H1 (cell line): ENCODE measurements around the gene TLL1. TPM values are rescaled to one million over a fixed set of nuclear protein-coding genes. Genes with fewer than 3 reads are reported as not detected.

Experiments used
- CTCF ChIA-PET: fragments of 300-600 bp; sonication (Branson Sonifier 250); formaldehyde crosslinking; loops from one replicate; lab custom pipeline; 2021; ENCODE audit not compliant: partially characterized antibody; lab: Charles Lee
- POLR2A ChIA-PET: fragments of 300-600 bp; sonication (Branson Sonifier 250); formaldehyde crosslinking; loops from one replicate; lab custom pipeline; 2021; ENCODE audit warnings: inconsistent platforms; ENCODE audit not compliant: partially characterized antibody; lab: Charles Lee
- DNase-seq, 2 experiments: peaks; one replicate each; pipeline versions ENCODE4 v3.0.0 to v3.0.0-alpha.2; 2010 to 2022; ENCODE audit warnings: low spot score in 2 of 2, low read depth in 1 of 2, mixed read lengths in 1 of 2
- FAIRE-seq: peaks from 2 replicates; lab custom pipeline; 2011; peaks lifted over from hg19 to GRCh38; lab: Jason Lieb, UNC
- H2AFZ ChIP-seq: 2 replicates; pipeline ENCODE4 v1.8.1; 2012; ENCODE audit warnings: low read length, inconsistent platforms
- H2AK5ac ChIP-seq: 2 replicates; pipeline ENCODE4 v1.6.1; 2013; ENCODE audit warnings: low read depth, low read length
- H2BK120ac ChIP-seq: replicated peaks from 2 replicates; pipeline ENCODE3; 2013; ENCODE audit warnings: low read depth, low read length, inconsistent platforms
- H2BK12ac ChIP-seq: 2 replicates; pipeline ENCODE4 v1.6.1; 2013; ENCODE audit warnings: low read depth, low read length
- H2BK15ac ChIP-seq: 2 replicates; pipeline ENCODE4 v1.6.1; 2013; ENCODE audit warnings: low read length
- H2BK20ac ChIP-seq: 2 replicates; pipeline ENCODE4 v1.6.1; 2013; ENCODE audit warnings: low read length
- H2BK5ac ChIP-seq: 2 replicates; pipeline ENCODE4 v1.6.1; 2013; ENCODE audit warnings: low read depth, low read length
- H3K14ac ChIP-seq: 2 replicates; pipeline ENCODE4 v1.6.1; 2013; ENCODE audit warnings: inconsistent platforms; ENCODE audit not compliant: insufficient read length
- H3K18ac ChIP-seq: 2 replicates; pipeline ENCODE4 v1.6.1; 2013; ENCODE audit warnings: low read length; ENCODE audit errors: extremely low read depth
- H3K23ac ChIP-seq: 2 replicates; pipeline ENCODE4 v1.6.1; 2013; ENCODE audit warnings: inconsistent platforms; ENCODE audit not compliant: insufficient read length
- H3K23me2 ChIP-seq: 2 replicates; pipeline ENCODE4 v1.6.1; 2013; ENCODE audit warnings: low read depth, low read length
- H3K27ac ChIP-seq: 2 replicates; pipeline ENCODE4 v1.6.1; 2011; ENCODE audit warnings: low read depth, low read length, inconsistent platforms
- H3K27me3 ChIP-seq, 4 experiments: replicated peaks in 1 of 4; 1 replicate in 1 of 4; 2 replicates in 3 of 4; pipeline versions ENCODE4 v1.6.1 to v1.8.1; 2011 to 2013; ENCODE audit warnings: low read length in 3 of 4, mild to moderate bottlenecking in 3 of 4, inconsistent platforms in 2 of 4, mixed read lengths in 2 of 4, moderate library complexity in 1 of 4; ENCODE audit not compliant: control insufficient read depth in 3 of 4, insufficient read depth in 3 of 4; ENCODE audit errors: extremely low read depth in 1 of 4
- H3K36me3 ChIP-seq, 4 experiments: 2 replicates each; pipeline versions ENCODE4 v1.6.1 to v1.8.1; 2011 to 2013; ENCODE audit warnings: mild to moderate bottlenecking in 4 of 4, low read length in 3 of 4, moderate library complexity in 2 of 4, control low read depth in 1 of 4, inconsistent platforms in 1 of 4; ENCODE audit not compliant: insufficient read depth in 4 of 4, control insufficient read depth in 2 of 4
- H3K4ac ChIP-seq: replicated peaks from 2 replicates; pipeline ENCODE3; 2013; ENCODE audit warnings: low read length, low read depth, mixed read lengths, inconsistent platforms; ENCODE audit not compliant: insufficient read length
- H3K4me1 ChIP-seq, 4 experiments: replicated peaks in 1 of 4; 1 replicate in 1 of 4; 2 replicates in 3 of 4; pipeline versions ENCODE4 v1.6.1 to v1.8.1; 2011 to 2013; ENCODE audit warnings: low read length in 3 of 4, inconsistent platforms in 2 of 4, mixed read lengths in 1 of 4; ENCODE audit not compliant: insufficient read depth in 4 of 4, control insufficient read depth in 3 of 4
- H3K4me2 ChIP-seq, 2 experiments: 2 replicates each; pipeline versions ENCODE4 v1.6.1 to v1.8.1; 2011 to 2013; ENCODE audit warnings: low read depth in 2 of 2, low read length in 2 of 2, control low read depth in 1 of 2, inconsistent platforms in 1 of 2, mild to moderate bottlenecking in 1 of 2; ENCODE audit not compliant: insufficient read depth in 1 of 2
- H3K4me3 ChIP-seq, 4 experiments: fragments of 200-600, 300-600 bp in 1 of 4; sonication (generic), shearing (Covaris generic), sonication (Bioruptor Twin) in 1 of 4; 2 replicates each; pipeline versions ENCODE4 v1.5.1 to v1.8.1; 2011 to 2016; ENCODE audit warnings: low read length in 4 of 4, low read depth in 3 of 4, control low read depth in 2 of 4, inconsistent platforms in 2 of 4, mild to moderate bottlenecking in 2 of 4, mixed read lengths in 1 of 4, moderate library complexity in 1 of 4; ENCODE audit not compliant: insufficient read depth in 2 of 4; ENCODE audit errors: extremely low read depth in 1 of 4
- H3K56ac ChIP-seq: replicated peaks from 2 replicates; pipeline ENCODE3; 2013; ENCODE audit warnings: low read depth, mild to moderate bottlenecking, mixed read lengths, low read length, inconsistent platforms; ENCODE audit not compliant: insufficient read length
- H3K79me1 ChIP-seq: 2 replicates; pipeline ENCODE4 v1.6.1; 2013; ENCODE audit warnings: low read depth, low read length, control low read depth
- H3K79me2 ChIP-seq, 2 experiments: 2 replicates each; pipeline versions ENCODE4 v1.6.1 to v1.8.1; 2012 to 2013; ENCODE audit warnings: low read length in 2 of 2, mild to moderate bottlenecking in 2 of 2, inconsistent platforms in 1 of 2; ENCODE audit not compliant: insufficient read depth in 2 of 2, control insufficient read depth in 1 of 2
- H3K9ac ChIP-seq, 4 experiments: replicated peaks in 1 of 4; 1 replicate in 1 of 4; 2 replicates in 3 of 4; pipeline versions ENCODE4 v1.6.1 to v1.8.1; 2011 to 2013; ENCODE audit warnings: low read depth in 3 of 4, low read length in 3 of 4, control low read depth in 2 of 4, mild to moderate bottlenecking in 2 of 4, moderate library complexity in 2 of 4, inconsistent platforms in 1 of 4; ENCODE audit errors: extremely low read depth in 1 of 4
- H3K9me3 ChIP-seq, 2 experiments: 2 replicates each; pipeline versions ENCODE4 v1.6.1 to v1.8.1; 2012 to 2013; ENCODE audit warnings: mild to moderate bottlenecking in 2 of 2, moderate library complexity in 2 of 2, control low read depth in 1 of 2, inconsistent platforms in 1 of 2, low read depth in 1 of 2, low read length in 1 of 2, mixed read lengths in 1 of 2; ENCODE audit not compliant: insufficient read depth in 2 of 2
- H4K20me1 ChIP-seq, 2 experiments: replicated peaks in 1 of 2; 2 replicates each; pipeline versions ENCODE3 to v1.8.1; 2011 to 2013; ENCODE audit warnings: inconsistent platforms in 2 of 2, low read length in 2 of 2, mild to moderate bottlenecking in 1 of 2; ENCODE audit not compliant: insufficient read depth in 2 of 2, control insufficient read depth in 1 of 2
- H4K5ac ChIP-seq: 2 replicates; pipeline ENCODE4 v1.6.1; 2013; ENCODE audit warnings: low read length, low read depth, mixed read lengths, inconsistent platforms; ENCODE audit not compliant: insufficient read length
- H4K8ac ChIP-seq: 2 replicates; pipeline ENCODE4 v1.8.0; 2013; ENCODE audit warnings: mild to moderate bottlenecking, moderate library complexity, low read length, inconsistent platforms; ENCODE audit not compliant: insufficient read depth; ENCODE audit errors: extremely low read depth
- H4K91ac ChIP-seq: replicated peaks from 2 replicates; pipeline ENCODE3; 2013; ENCODE audit warnings: low read length, mixed read lengths, inconsistent platforms; ENCODE audit not compliant: insufficient read length
- ATF2 ChIP-seq: IDR thresholded peaks from 2 replicates; pipeline ENCODE4 v1.6.1; 2012; ENCODE audit warnings: low read length, inconsistent platforms
- CBX8 ChIP-seq: fragments of 300-800, 300-1000 bp; sonication (generic); IDR thresholded peaks from 2 replicates; pipeline ENCODE4 v1.7.1; 2016; ENCODE audit warnings: low read depth, low read length, borderline replicate concordance
- CEBPB ChIP-seq: IDR thresholded peaks from 2 replicates; pipeline ENCODE4 v1.6.1; 2012; ENCODE audit warnings: low read depth, low read length
- CREB1 ChIP-seq: IDR thresholded peaks from 2 replicates; pipeline ENCODE4 v1.6.1; 2012; ENCODE audit warnings: inconsistent platforms
- EP300 ChIP-seq, 2 experiments: IDR thresholded peaks; 1 replicate in 1 of 2; 2 replicates in 1 of 2; pipeline ENCODE4 v1.6.1; 2011 to 2012; ENCODE audit warnings: low read depth in 2 of 2, low read length in 2 of 2, mild to moderate bottlenecking in 2 of 2, borderline replicate concordance in 1 of 2, inconsistent platforms in 1 of 2, moderate library complexity in 1 of 2
- GTF2F1 ChIP-seq: IDR thresholded peaks from 2 replicates; pipeline ENCODE4 v1.6.1; 2012; ENCODE audit warnings: low read depth, low read length, improper control_type of control experiment, borderline replicate concordance
- HDAC2 ChIP-seq, 2 experiments: fragments of 300-600 bp in 1 of 2; sonication (generic) in 1 of 2; IDR thresholded peaks; 2 replicates each; pipeline ENCODE4 v1.6.1; 2011 to 2012; ENCODE audit warnings: low read depth in 2 of 2, low read length in 2 of 2, mild to moderate bottlenecking in 2 of 2, moderate library complexity in 2 of 2, borderline replicate concordance in 1 of 2, inconsistent platforms in 1 of 2
- RBBP5 ChIP-seq: IDR thresholded peaks from 2 replicates; pipeline ENCODE4 v1.7.1; 2012; ENCODE audit warnings: low read depth, mild to moderate bottlenecking, inconsistent platforms, low read length, moderate library complexity, borderline replicate concordance
- RFX5 ChIP-seq: IDR thresholded peaks from 2 replicates; pipeline ENCODE4 v1.6.1; 2011; ENCODE audit warnings: low read depth, low read length, improper control_type of control experiment, borderline replicate concordance
- TAF1 ChIP-seq: IDR thresholded peaks from 2 replicates; pipeline ENCODE4 v1.6.1; 2011; ENCODE audit warnings: mild to moderate bottlenecking, low read depth, low read length
- USF2 ChIP-seq: IDR thresholded peaks from 2 replicates; pipeline ENCODE4 v1.6.1; 2011; ENCODE audit warnings: low read length, improper control_type of control experiment
- WGBS, 2 experiments: shearing (Covaris generic) in 1 of 2; methylation state at CpG; one replicate each; pipeline versions ENCODE4 v1.1.6 to v1.1.7; 2013 to 2015; ENCODE audit warnings: low lambda C conversion rate in 2 of 2, mixed read lengths in 2 of 2, inconsistent platforms in 1 of 2, low coverage in 1 of 2, missing lambda C conversion rate in 1 of 2; ENCODE audit not compliant: insufficient replicate concordance in 2 of 2, insufficient coverage in 1 of 2, insufficient read length in 1 of 2; ENCODE audit errors: extremely low coverage in 1 of 2, missing lambda C conversion rate in 1 of 2; 5-methylcytosine and 5-hydroxymethylcytosine counted together
- polyA plus RNA-seq, 7 experiments: library from polyadenylated mRNA; depleted of rRNA in 3 of 7; stranded (reverse) in 5 of 7; unstranded in 2 of 7; fragments of >200 nt in 5 of 7; fragments of 200-250 nt in 2 of 7; gene quantifications; 1 replicate in 5 of 7; 2 replicates in 1 of 7; 4 replicates in 1 of 7; pipeline versions ENCODE4 v1.2.1 to v1.2.3, GENCODE V29; 2011 to 2013; ENCODE audit warnings: missing spikeins in 2 of 7, mixed read lengths in 2 of 7
- total RNA-seq: library from RNA; stranded (reverse); fragmentation: NEBNext Ultra II Directional; extraction: Animal tissue kit (Norgen Biotek cat#: 25700); gene quantifications from 2 replicates; pipeline ENCODE4 v1.2.1, GENCODE V29; 2021

TLL1 gene
- total and polyA plus RNA-seq, 2 of the 8 experiments (the other 6 are each of a cell fraction or from before 2014, with no cell fraction given): 0.18 to 1.1 TPM

GRCh38 chr4:166134285-166134684 lies 261.2 kb downstream of the TLL1 start:
- Histone ChIP-seq H2AFZ (no peak overlapping the region; the same call in 1 of the 2 replicates), H3K4ac (no peak overlapping the region), H2AK5ac (no peak overlapping the region), H2BK5ac (no peak overlapping the region), H3K23me2 (no peaks in the 10 kb centered on the region), H3K79me1 (no peaks in the 10 kb centered on the region), H4K8ac (no peak overlapping the region; the same call in 1 of the 2 replicates), H3K9me3 (no peaks in the 10 kb centered on the region; a peak in 1 of 4 replicates), H2BK15ac (no peak overlapping the region), H3K14ac (no peak overlapping the region), H2BK120ac (no peak overlapping the region), H3K23ac (no peak overlapping the region), H3K4me2 (no peak overlapping the region), H3K4me1 (no peaks in the 10 kb centered on the region), H4K91ac (no peak overlapping the region), H3K79me2 (no peaks in the 10 kb centered on the region), H4K5ac (no peak overlapping the region), H3K9ac (no peak overlapping the region), H2BK20ac (no peak overlapping the region), H3K4me3 (no peak overlapping the region), H3K36me3 (no peaks in the 10 kb centered on the region), H2BK12ac (no peak overlapping the region), H3K56ac (no peak overlapping the region), H4K20me1 (no peaks in the 10 kb centered on the region), H3K18ac (no peak overlapping the region), H3K27ac (no peak overlapping the region), H3K27me3 (no peaks in the 10 kb centered on the region)
- CTCF ChIA-PET: no interaction called here
- POLR2A ChIA-PET: no interaction called here
- no peak for FAIRE-seq
- DNase-seq: no peak
- 74% methylated on average over 6 of the region's 6 CpGs; no CpG with 5 or more reads in 1 of the 2 experiments for WGBS, 2 experiments
- TF ChIP-seq CREB1 (no peak), GTF2F1 (no peak), HDAC2 (IDR thresholded peaks at IDR 0.05; ENCODE audit: borderline replicate concordance in 1 of 2, low read depth in 2 of 2, low read length in 2 of 2) (no peak), CEBPB (no peak), RBBP5 (no peak), CBX8 (no peak), USF2 (no peak), TAF1 (no peak), EP300 (IDR thresholded peaks at IDR 0.05; ENCODE audit: borderline replicate concordance in 1 of 2, low read depth in 2 of 2, low read length in 2 of 2) (no peak), ATF2 (no peak), RFX5 (no peak)
